ENCODE measurements around the gene PSMB5. TPM values are rescaled to one million over a fixed set of nuclear protein-coding genes. Genes with fewer than 3 reads are reported as not detected.

The PSMB5 gene
- polyA plus RNA-seq, 1 donor from 2014 or later = 147 TPM

DNA sequence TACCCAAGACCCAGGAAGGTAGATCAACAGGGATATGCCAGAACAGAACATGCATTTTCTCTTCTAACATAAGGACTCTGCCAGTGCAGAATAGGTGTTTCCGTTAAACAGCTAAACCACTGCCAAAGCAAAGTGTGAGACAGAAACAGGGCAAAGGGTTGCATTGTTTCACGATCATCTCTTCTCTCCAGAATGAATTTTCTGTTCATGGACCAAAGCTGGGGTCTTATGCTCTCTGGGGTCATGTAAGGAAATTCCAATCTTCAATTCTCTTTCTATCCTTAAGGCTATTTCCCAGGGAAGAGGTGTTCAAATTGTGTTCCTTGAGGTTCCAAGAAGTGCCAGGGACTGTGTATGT lies 10.9 kb downstream of the PSMB5 start:
- no peak overlapping the region for H3K4me2 ChIP-seq (ENCODE audit: low read length)
- no peaks in the 10 kb centered on the region for H3K36me3 ChIP-seq (ENCODE audit: insufficient read depth, low read length)
- no peaks in the 10 kb centered on the region for H3K27me3 ChIP-seq (ENCODE audit: insufficient read depth, low read depth, low read length)
- no peaks in the 10 kb centered on the region for H3K9me2 ChIP-seq (ENCODE audit: insufficient read depth, low read length)
- H3K9ac ChIP-seq (ENCODE audit: low read length) = no peak overlapping the region
- H3K4me3 ChIP-seq (ENCODE audit: low read length) = no peak overlapping the region
- no peak overlapping the region for H3K27ac ChIP-seq (ENCODE audit: low read length)
- H4K20me1 ChIP-seq (ENCODE audit: insufficient read depth) = no peaks in the 10 kb centered on the region
- no peak overlapping the region for H2AFZ ChIP-seq (ENCODE audit: low read depth, low read length)
- H3F3A ChIP-seq (ENCODE audit: insufficient read depth, low read length, poor library complexity, severe bottlenecking) = no peaks in the 10 kb centered on the region
- no peaks in the 10 kb centered on the region for H3K9me3 ChIP-seq (ENCODE audit: low read length)
- TF ChIP-seq TAF1 (IDR thresholded peaks at IDR 0.05; ENCODE audit: low read depth) = no peak
- TF ChIP-seq, protein P1, sequence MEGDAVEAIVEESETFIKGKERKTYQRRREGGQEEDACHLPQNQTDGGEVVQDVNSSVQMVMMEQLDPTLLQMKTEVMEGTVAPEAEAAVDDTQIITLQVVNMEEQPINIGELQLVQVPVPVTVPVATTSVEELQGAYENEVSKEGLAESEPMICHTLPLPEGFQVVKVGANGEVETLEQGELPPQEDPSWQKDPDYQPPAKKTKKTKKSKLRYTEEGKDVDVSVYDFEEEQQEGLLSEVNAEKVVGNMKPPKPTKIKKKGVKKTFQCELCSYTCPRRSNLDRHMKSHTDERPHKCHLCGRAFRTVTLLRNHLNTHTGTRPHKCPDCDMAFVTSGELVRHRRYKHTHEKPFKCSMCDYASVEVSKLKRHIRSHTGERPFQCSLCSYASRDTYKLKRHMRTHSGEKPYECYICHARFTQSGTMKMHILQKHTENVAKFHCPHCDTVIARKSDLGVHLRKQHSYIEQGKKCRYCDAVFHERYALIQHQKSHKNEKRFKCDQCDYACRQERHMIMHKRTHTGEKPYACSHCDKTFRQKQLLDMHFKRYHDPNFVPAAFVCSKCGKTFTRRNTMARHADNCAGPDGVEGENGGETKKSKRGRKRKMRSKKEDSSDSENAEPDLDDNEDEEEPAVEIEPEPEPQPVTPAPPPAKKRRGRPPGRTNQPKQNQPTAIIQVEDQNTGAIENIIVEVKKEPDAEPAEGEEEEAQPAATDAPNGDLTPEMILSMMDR (IDR thresholded peaks at IDR 0.05; ENCODE audit: poor library complexity, severe bottlenecking) = no peak
- TF ChIP-seq EP300 (conservative IDR thresholded peaks at IDR 0.05; ENCODE audit: poor library complexity, severe bottlenecking) = no peak
- no peak for TF ChIP-seq MXI1 (conservative IDR thresholded peaks at IDR 0.05; ENCODE audit: poor library complexity, severe bottlenecking)
- no peak for TF ChIP-seq RAD21 (conservative IDR thresholded peaks at IDR 0.05)
- TF ChIP-seq SMC3 (conservative IDR thresholded peaks at IDR 0.05; ENCODE audit: poor library complexity) = no peak
- TF ChIP-seq REST (IDR thresholded peaks at IDR 0.05; ENCODE audit: borderline replicate concordance) = no peak
- no peak for TF ChIP-seq POLR2AphosphoS5 (IDR thresholded peaks at IDR 0.05)
- TF ChIP-seq EZH2 (IDR thresholded peaks at IDR 0.05; ENCODE audit: borderline replicate concordance, insufficient read depth, low read length, poor library complexity, severe bottlenecking) = no peak
- H3K79me2 ChIP-seq (replicated peaks; ENCODE audit: insufficient read depth, low read length) = no peaks in the 10 kb centered on the region

DNA sequence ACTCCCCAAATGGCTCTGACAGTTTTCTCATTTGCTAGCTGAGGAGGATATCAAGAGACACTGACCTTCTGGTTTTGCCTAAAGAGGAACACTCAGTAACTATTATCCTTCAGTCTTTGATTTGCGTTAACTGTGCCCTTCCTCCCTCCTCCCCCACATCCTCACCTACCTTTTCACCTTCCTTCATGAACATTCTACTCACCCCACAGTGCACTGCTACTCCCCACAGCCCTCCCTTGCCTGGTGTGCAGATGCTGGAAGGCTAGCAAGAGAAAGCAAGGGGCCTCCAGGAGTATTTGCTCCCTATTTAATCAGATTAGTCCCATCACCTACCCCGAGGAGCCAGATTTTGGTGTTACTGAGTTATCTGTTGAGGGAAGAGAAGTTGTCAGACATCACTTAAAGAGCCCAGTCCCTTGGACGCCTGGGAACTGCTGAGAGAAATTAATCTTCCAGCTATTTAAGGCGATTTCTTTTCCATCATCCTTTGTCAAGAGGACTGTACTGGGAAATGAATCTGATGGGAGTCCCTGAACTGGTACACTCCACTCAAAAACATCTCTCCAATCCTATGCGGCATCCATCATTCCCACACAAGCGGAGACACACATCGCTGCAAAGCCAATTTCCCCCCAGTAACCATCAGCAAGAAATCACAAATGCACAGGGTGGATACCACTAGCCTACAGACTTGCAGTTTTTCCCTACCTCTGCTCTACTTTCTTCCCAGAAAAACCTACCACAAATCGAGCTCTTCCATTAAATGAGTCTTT lies 11.5 kb downstream of the PSMB5 start:
- no peak for TF ChIP-seq EZH2 (IDR thresholded peaks at IDR 0.05; ENCODE audit: borderline replicate concordance, insufficient read depth, low read length, poor library complexity, severe bottlenecking)
- TF ChIP-seq, protein P1 (IDR thresholded peaks at IDR 0.05; ENCODE audit: poor library complexity, severe bottlenecking) = no peak
- TF ChIP-seq POLR2AphosphoS5 (IDR thresholded peaks at IDR 0.05) = no peak
- Histone ChIP-seq H3K9me3 (ENCODE audit: low read length) (no peaks in the 10 kb centered on the region), H3K4me3 (ENCODE audit: low read length) (no peak overlapping the region), H3K27me3 (ENCODE audit: insufficient read depth, low read depth, low read length) (no peaks in the 10 kb centered on the region), H3K79me2 (replicated peaks; ENCODE audit: insufficient read depth, low read length) (no peaks in the 10 kb centered on the region), H3K9me2 (ENCODE audit: insufficient read depth, low read length) (no peaks in the 10 kb centered on the region), H3F3A (ENCODE audit: insufficient read depth, low read length, poor library complexity, severe bottlenecking) (no peaks in the 10 kb centered on the region), H3K9ac (ENCODE audit: low read length) (no peak overlapping the region), H2AFZ (ENCODE audit: low read depth, low read length) (no peak overlapping the region), H3K4me2 (ENCODE audit: low read length) (no peak overlapping the region), H3K36me3 (ENCODE audit: insufficient read depth, low read length) (no peaks in the 10 kb centered on the region), H3K27ac (ENCODE audit: low read length) (no peak overlapping the region), H4K20me1 (ENCODE audit: insufficient read depth) (no peaks in the 10 kb centered on the region)
